ENCODE measurements around the gene EIF3L.

DNA sequence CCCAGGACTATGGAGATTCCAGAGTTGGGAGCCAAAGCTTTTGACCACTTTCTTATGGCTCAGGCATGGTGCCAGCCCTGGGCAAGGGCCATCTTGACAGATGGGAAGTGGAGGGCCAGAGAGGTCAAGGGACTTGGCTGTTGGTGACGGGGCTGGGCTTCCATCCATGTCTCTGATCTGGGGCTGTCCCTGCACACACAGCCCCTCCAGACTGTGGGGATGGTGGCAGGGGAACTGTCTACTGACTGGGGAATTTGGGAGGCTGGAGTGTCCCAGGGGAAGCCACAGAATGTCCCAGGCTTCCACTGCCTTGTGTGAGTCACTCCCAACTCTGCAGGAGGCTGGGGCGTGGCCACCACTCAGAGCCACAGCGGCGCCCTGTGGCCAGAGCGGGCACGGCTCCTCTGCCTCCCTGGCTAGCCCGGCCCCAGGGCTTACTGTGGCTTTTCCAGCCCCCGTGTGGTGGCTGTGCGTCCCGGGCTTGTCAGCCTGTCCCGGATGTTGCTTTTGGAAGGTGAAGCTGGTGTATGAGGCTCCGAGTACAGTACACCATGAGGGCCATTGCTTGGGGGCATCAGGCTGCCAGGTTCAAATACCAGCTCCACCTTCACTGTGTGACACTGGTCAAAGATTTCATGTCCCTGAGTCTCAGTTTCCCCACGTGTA lies 84.6 kb downstream of the EIF3L start:
- TF ChIP-seq CTCF (IDR thresholded peaks at IDR 0.05) (peak; percentile 88), EZH2phosphoT487 (IDR thresholded peaks at IDR 0.05) (no peak), EZH2 (IDR thresholded peaks at IDR 0.05) (no peak)
